Measurements from ENCODE around the gene MGST2. TPM values are rescaled to one million over a fixed set of nuclear protein-coding genes. Genes with fewer than 3 reads are reported as not detected.

MGST2 gene
- total and polyA plus RNA-seq, 4 donors: 51.7 to 171 (median 60.1) TPM

DNA sequence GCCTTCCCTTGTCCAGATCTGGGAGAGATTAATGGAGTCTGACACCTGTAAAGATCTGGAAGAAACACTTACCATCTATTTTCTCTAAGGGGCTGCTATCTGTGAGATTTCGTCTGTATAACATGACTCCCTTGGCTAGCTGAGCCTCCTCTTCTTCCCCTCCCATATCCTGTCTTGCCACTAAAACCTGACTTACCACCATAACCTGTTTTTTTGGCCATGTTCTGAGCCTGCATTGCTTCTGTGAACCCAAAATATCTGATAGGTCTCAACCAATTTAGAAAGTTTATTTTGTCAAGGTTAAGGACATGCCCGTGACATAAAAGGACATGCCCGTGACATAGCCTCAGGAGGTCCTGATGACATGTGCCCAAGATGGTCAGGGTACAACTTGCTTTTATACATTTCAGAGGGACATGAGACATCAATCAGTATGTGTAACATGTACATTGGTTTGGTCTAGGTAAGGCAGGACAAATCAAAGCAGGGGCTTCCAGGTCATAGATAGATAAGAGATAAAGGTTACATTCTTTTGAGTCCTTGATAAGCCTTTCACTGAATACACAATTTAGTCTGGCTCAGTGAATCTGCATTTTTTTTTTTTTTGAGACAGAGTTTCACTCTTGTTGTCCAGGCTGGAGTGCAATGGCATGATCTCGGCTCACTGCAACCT lies 11.4 kb downstream of the MGST2 start:
- peaks cover 0 to 13% (median 2%) of the 10 kb centered on the region in 5 donors for H3K4me1 ChIP-seq (ENCODE audit: control insufficient read depth in 5 of 5, insufficient read depth in 5 of 5, low read length in 5 of 5)
- no peaks in the 10 kb centered on the region for H3K9me3 ChIP-seq (ENCODE audit: control insufficient read depth in 4 of 4, insufficient read depth in 3 of 4, low read length in 3 of 4)
- WGBS, 2 donors: 88 to 89% methylated on average over 4 of the region's 4 CpGs
- H3K36me3 ChIP-seq (ENCODE audit: control insufficient read depth in 4 of 4, insufficient read depth in 4 of 4, low read length in 4 of 4): peaks cover 5 to 22% (median 10%) of the 10 kb centered on the region in 4 donors
- ATAC-seq (ENCODE audit: insufficient read depth, low FRiP score) (no peak), DNase-seq (no peak)
- TF ChIP-seq, protein P1, sequence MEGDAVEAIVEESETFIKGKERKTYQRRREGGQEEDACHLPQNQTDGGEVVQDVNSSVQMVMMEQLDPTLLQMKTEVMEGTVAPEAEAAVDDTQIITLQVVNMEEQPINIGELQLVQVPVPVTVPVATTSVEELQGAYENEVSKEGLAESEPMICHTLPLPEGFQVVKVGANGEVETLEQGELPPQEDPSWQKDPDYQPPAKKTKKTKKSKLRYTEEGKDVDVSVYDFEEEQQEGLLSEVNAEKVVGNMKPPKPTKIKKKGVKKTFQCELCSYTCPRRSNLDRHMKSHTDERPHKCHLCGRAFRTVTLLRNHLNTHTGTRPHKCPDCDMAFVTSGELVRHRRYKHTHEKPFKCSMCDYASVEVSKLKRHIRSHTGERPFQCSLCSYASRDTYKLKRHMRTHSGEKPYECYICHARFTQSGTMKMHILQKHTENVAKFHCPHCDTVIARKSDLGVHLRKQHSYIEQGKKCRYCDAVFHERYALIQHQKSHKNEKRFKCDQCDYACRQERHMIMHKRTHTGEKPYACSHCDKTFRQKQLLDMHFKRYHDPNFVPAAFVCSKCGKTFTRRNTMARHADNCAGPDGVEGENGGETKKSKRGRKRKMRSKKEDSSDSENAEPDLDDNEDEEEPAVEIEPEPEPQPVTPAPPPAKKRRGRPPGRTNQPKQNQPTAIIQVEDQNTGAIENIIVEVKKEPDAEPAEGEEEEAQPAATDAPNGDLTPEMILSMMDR (IDR thresholded peaks at IDR 0.05; ENCODE audit: control extremely low read depth, extremely low read depth): no peak
- no peak overlapping the region for H3K9ac ChIP-seq (ENCODE audit: insufficient read depth in 1 of 2, low read length in 2 of 2)
- H3K27ac ChIP-seq (ENCODE audit: low read depth in 1 of 2, low read length in 1 of 2): no peak overlapping the region
- no peak overlapping the region for H3K4me3 ChIP-seq
- H3K27me3 ChIP-seq (ENCODE audit: control insufficient read depth in 3 of 3, insufficient read depth in 3 of 3, low read length in 2 of 3): no peaks in the 10 kb centered on the region

DNA sequence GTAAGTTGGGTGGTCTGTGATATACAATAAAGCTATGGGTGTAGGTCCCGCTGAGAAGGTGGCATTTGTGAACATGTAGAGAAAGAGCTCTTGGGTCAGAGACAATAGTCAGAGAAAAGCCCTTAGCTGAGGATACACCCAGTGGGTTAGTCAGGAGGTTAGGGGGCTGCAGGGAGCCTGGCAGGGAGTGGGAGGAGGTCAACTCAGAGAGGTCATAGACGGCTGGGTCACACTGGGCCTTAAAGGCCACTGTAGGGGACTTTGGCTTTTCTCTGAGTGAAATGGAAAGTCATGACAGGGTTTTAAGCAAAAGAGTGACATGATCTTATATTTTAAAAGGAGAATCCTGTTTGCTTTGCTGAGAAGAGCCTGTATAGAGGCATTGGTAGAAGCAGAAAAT lies 16.7 kb downstream of the MGST2 start:
- Histone ChIP-seq H3K36me3 (ENCODE audit: control insufficient read depth in 4 of 4, insufficient read depth in 4 of 4, low read length in 4 of 4) (peaks cover 4 to 26% (median 15%) of the 10 kb centered on the region in 4 donors), H3K4me3 (no peak overlapping the region), H3K27me3 (ENCODE audit: control insufficient read depth in 3 of 3, insufficient read depth in 3 of 3, low read length in 2 of 3) (no peaks in the 10 kb centered on the region), H3K9me3 (ENCODE audit: control insufficient read depth in 4 of 4, insufficient read depth in 3 of 4, low read length in 3 of 4) (peaks cover 0 to 6% (median 0%) of the 10 kb centered on the region in 4 donors), H3K4me1 (ENCODE audit: control insufficient read depth in 5 of 5, insufficient read depth in 5 of 5, low read length in 5 of 5) (peaks cover 8 to 18% (median 14%) of the 10 kb centered on the region in 5 donors), H3K27ac (ENCODE audit: low read depth in 1 of 2, low read length in 1 of 2) (no peak overlapping the region), H3K9ac (ENCODE audit: insufficient read depth in 1 of 2, low read length in 2 of 2) (no peak overlapping the region)
- 88 to 91% methylated on average over 2 of the region's 2 CpGs for WGBS, 2 donors
- TF ChIP-seq, protein P1 (IDR thresholded peaks at IDR 0.05; ENCODE audit: control extremely low read depth, extremely low read depth): no peak
- ATAC-seq (ENCODE audit: insufficient read depth, low FRiP score) (no peak), DNase-seq (no peak)

DNA sequence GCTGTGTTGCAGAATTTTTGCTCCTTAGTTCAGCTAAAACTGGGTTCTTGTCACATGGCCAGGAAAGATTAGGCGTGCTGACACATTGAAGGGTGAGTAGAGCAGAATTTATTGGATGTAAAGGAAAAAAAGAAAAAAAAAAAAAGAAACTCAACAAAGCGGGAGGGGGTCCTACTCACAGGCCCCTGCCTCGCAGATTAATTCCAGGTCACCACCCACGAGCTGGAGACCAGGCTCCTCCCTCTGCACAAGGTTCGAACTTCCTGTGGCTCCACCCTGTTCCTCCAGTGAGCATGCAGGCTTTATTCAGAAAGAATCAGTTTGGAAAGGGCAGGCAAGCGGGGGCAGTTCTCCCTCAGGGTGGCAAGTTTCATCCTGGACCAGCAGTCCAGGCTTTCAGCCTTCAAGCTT lies 17.1 kb downstream of the MGST2 start:
- WGBS, 2 donors: 50 to 55% methylated on average over 6 of the region's 6 CpGs
- H3K4me1 ChIP-seq (ENCODE audit: control insufficient read depth in 5 of 5, insufficient read depth in 5 of 5, low read length in 5 of 5): peaks cover 8 to 18% (median 17%) of the 10 kb centered on the region in 5 donors
- peaks cover 0 to 6% (median 0%) of the 10 kb centered on the region in 4 donors for H3K9me3 ChIP-seq (ENCODE audit: control insufficient read depth in 4 of 4, insufficient read depth in 3 of 4, low read length in 3 of 4)
- no peak overlapping the region for H3K27ac ChIP-seq (ENCODE audit: low read depth in 1 of 2, low read length in 1 of 2)
- TF ChIP-seq, protein P1 (IDR thresholded peaks at IDR 0.05; ENCODE audit: control extremely low read depth, extremely low read depth): no peak
- DNase-seq: peak; percentile 58 to 94 (median 90)
- peaks cover 4 to 26% (median 15%) of the 10 kb centered on the region in 4 donors for H3K36me3 ChIP-seq (ENCODE audit: control insufficient read depth in 4 of 4, insufficient read depth in 4 of 4, low read length in 4 of 4)
- no peak overlapping the region for H3K9ac ChIP-seq (ENCODE audit: insufficient read depth in 1 of 2, low read length in 2 of 2)
- no peaks in the 10 kb centered on the region for H3K27me3 ChIP-seq (ENCODE audit: control insufficient read depth in 3 of 3, insufficient read depth in 3 of 3, low read length in 2 of 3)
- no peak overlapping the region for H3K4me3 ChIP-seq
- no peak for ATAC-seq (ENCODE audit: insufficient read depth, low FRiP score)

Measured in lung (tissue), 12 donors.